ENCODE data around the gene AK8.
"Not testable (repeated sequence)": the region's sequence is repeated elsewhere in the genome, so short reads cannot be mapped to it uniquely, and the experiment has no call there.

The AK8 gene

GRCh38 chr9:132726576-132727130, 151.4 kb downstream of the AK8 start:
- TF ChIP-seq, protein P1, sequence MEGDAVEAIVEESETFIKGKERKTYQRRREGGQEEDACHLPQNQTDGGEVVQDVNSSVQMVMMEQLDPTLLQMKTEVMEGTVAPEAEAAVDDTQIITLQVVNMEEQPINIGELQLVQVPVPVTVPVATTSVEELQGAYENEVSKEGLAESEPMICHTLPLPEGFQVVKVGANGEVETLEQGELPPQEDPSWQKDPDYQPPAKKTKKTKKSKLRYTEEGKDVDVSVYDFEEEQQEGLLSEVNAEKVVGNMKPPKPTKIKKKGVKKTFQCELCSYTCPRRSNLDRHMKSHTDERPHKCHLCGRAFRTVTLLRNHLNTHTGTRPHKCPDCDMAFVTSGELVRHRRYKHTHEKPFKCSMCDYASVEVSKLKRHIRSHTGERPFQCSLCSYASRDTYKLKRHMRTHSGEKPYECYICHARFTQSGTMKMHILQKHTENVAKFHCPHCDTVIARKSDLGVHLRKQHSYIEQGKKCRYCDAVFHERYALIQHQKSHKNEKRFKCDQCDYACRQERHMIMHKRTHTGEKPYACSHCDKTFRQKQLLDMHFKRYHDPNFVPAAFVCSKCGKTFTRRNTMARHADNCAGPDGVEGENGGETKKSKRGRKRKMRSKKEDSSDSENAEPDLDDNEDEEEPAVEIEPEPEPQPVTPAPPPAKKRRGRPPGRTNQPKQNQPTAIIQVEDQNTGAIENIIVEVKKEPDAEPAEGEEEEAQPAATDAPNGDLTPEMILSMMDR (IDR thresholded peaks at IDR 0.05; ENCODE audit: extremely low read depth, missing control alignments) = no peak
- no peak for DNase-seq (ENCODE audit: low spot score)

- DNase-seq (ENCODE audit: low spot score) = no peak
- TF ChIP-seq, protein P1 (IDR thresholded peaks at IDR 0.05; ENCODE audit: extremely low read depth, missing control alignments) = no peak
These were observed 152.8 kb downstream of the AK8 start for GRCh38 chr9:132725306-132725705.

DNA sequence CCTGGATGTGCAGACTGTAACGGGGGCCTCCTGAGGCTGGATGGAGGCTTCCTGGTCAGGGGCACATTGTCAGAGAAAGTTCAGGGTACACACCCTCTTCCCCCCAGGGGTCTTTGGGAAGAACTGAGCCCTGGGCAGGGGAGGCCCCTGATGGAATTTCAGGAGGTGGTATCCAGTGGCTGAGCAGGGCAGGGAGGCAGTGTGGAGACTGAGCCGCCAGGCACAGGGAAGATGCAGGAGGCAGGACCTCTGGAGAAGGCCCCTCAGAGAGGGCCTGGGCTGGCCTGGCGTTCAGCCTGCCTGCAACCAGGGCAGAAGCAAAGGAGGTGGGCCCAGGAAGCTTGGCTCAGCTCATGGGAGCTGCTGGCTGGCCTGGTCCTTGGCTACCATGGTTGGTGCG, 154.3 kb downstream of the AK8 start:
- DNase-seq (ENCODE audit: low spot score) = no peak

GRCh38 chr9:132722564-132723065, 155.5 kb downstream of the AK8 start:
- no peak for DNase-seq (ENCODE audit: low spot score)
- TF ChIP-seq, protein P1 (IDR thresholded peaks at IDR 0.05; ENCODE audit: extremely low read depth, missing control alignments) = no peak

More for the DNA sequence above, 154.3 kb downstream of the AK8 start:
- TF ChIP-seq, protein P1 (IDR thresholded peaks at IDR 0.05; ENCODE audit: extremely low read depth, missing control alignments) = no peak

DNA sequence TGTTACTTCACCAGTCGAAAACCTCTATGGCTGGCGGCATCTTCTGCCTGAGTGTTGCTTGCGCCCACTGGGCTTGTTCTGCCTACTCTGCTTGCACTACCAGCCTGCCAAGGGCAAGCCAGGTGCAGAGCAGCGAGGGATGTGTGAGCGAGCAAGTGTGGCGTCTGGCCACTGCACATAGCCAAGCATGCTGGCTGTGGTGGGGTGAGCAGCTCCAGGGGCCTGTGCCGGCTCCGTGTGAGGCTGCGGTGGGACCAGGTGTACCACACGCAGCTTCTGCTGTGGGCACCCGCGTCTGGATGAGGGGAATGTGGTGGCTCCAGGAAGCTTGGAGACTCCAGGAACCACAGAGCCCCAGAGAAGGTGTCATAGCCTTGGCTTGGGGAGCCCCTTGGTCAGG, 156.4 kb downstream of the AK8 start:
- DNase-seq (ENCODE audit: low spot score) = no peak
- TF ChIP-seq, protein P1 (IDR thresholded peaks at IDR 0.05; ENCODE audit: extremely low read depth, missing control alignments) = no peak

DNA sequence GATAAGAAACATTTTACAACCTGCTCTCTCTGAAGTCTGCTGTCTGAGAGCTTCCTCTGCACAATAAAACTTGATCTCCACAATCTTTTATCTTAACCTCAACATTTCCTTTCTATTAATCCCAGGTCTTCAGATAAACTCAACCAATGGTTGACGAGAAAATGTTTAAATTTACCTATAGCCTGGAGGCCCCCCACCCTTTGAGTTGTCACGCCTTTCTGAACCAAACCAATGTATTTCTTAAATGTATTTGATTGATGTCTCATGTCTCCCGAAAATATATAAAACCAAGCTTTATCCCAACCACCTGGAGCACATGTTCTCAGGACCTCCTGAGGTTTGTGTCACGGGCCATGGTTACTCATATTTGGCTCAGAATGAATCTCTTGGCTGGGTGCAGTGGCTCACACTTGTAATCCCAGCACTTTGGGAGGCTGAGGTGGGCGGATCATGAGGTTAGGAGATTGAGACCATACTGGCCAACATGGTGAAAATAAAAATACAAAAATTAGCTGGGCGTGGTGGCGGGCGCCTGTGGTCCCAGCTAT, 159.6 kb downstream of the AK8 start:
- not testable (repeated sequence) for DNase-seq (ENCODE audit: low spot score)

- TF ChIP-seq, protein P1 (IDR thresholded peaks at IDR 0.05; ENCODE audit: extremely low read depth, missing control alignments) = no peak
These were observed 160.6 kb downstream of the AK8 start for GRCh38 chr9:132717326-132717945.

More at GRCh38 chr9:132717326-132717945, 160.6 kb downstream of the AK8 start:
- DNase-seq (ENCODE audit: low spot score) = no peak

All from GM20000 (cell line).